ENCODE measurements around the gene DEPDC1. TPM values are rescaled to one million over a fixed set of nuclear protein-coding genes. Genes with fewer than 3 reads are reported as not detected.

The DEPDC1 gene
- total RNA-seq, 4 donors from 2014 or later, result 0.11 TPM; not detected in 3

DNA sequence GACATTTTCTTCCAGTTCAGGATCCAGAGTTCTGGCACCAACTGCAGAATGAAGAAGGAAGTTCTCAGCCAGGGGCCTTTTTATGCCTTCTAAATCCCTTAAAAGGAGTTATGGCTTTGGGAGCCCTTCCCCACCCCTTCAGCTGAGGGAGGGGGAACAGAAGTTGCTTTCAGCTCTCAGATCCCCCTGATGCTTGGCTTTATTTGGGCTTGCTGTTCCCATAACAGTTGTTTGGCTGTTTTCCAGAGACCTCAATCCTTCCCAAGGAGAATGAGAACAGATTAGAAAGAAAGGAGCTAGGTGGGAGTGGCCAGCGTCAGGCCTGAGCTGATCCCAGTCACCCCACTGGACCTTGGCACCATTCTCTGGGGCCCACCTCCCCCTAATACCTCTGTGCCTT, 47.0 kb downstream of the DEPDC1 start, which contains the start of gene RPE65:
TSS of gene RPE65 (minus strand) at position 54 of the 400 bp plus-strand sequence. CDS start at position 5, 49 bp downstream.
- no peak for DNase-seq
- Histone ChIP-seq H3K27ac (no peak within 1 kb of the TSS), H3K27me3 (no peaks in the 10 kb centered on the region), H3K4me1 (no peaks in the 10 kb centered on the region), H3K4me3 (no peak within 1 kb of the TSS), H3K36me3 (no peaks in the 10 kb centered on the region), H3K9me3 (no peaks in the 10 kb centered on the region)
- TF ChIP-seq, protein P1, sequence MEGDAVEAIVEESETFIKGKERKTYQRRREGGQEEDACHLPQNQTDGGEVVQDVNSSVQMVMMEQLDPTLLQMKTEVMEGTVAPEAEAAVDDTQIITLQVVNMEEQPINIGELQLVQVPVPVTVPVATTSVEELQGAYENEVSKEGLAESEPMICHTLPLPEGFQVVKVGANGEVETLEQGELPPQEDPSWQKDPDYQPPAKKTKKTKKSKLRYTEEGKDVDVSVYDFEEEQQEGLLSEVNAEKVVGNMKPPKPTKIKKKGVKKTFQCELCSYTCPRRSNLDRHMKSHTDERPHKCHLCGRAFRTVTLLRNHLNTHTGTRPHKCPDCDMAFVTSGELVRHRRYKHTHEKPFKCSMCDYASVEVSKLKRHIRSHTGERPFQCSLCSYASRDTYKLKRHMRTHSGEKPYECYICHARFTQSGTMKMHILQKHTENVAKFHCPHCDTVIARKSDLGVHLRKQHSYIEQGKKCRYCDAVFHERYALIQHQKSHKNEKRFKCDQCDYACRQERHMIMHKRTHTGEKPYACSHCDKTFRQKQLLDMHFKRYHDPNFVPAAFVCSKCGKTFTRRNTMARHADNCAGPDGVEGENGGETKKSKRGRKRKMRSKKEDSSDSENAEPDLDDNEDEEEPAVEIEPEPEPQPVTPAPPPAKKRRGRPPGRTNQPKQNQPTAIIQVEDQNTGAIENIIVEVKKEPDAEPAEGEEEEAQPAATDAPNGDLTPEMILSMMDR (IDR thresholded peaks at IDR 0.05 in 4 of 5, conservative IDR thresholded peaks at IDR 0.05 in 1 of 5), result no peak
- TF ChIP-seq POLR2A (IDR thresholded peaks at IDR 0.05), result no peak
- intact Hi-C loops (cut with DNase I; ENCODE audit: low total_unique reads) (no loop called here), in situ Hi-C loops (cut with MboI; ENCODE audit: low sequenced_read_pairs in 4 of 4) (loop anchor here in 1 of 4 donors (25.0 kb wide), 1 partner anchor 1287 kb away; no protein-coding TSS in a partner anchor)
- no peak for ATAC-seq

DNA sequence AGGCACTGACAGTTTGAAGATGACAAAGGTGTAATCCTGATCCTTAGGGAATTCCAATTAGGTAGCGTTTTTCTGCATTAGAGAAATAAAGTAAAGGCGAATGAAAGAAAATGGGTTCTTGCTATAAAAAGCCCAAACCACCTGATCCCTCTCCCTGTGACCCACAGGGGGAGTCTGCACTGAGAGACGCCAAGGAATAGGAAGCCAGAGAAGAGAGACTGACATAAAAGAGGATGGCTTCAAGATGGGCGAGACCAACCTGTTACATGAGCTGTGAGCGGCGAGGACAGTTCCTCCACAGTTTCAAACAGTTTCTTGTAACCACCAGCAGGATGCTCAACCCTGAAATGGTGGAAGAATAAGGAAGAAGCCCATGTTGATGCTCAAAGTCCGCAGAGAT, 48.5 kb downstream of the DEPDC1 start:
- Histone ChIP-seq H3K27me3 (no peaks in the 10 kb centered on the region), H3K36me3 (no peaks in the 10 kb centered on the region), H3K9me3 (no peaks in the 10 kb centered on the region), H3K4me3 (no peak overlapping the region), H3K27ac (no peak overlapping the region), H3K4me1 (no peaks in the 10 kb centered on the region)
- intact Hi-C loops (cut with DNase I; ENCODE audit: low total_unique reads) (no loop called here), in situ Hi-C loops (cut with MboI; ENCODE audit: low sequenced_read_pairs in 4 of 4) (no loop called here)
- ATAC-seq (no peak), DNase-seq (no peak)
- TF ChIP-seq, protein P1 (IDR thresholded peaks at IDR 0.05 in 4 of 5, conservative IDR thresholded peaks at IDR 0.05 in 1 of 5), result no peak
- no peak for TF ChIP-seq POLR2A (IDR thresholded peaks at IDR 0.05)

DNA sequence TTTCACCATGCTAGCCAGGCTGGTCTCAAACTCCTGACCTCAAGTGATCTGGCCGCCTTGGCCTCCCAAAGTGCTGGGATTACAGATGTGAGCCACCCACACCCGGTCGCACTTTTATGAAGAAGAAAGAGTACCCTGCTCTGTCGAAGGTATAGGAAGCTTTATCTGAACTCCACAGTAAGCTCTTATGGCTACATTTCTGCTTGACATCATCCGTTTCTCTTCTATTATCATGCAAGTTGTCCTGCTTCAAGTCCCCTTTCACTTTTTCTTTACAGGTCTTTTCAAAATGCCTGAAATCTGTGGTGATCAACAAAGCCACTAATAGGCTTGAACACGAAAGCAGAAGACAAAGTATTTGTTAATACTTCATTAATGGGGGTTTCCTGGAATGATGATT, 51.2 kb downstream of the DEPDC1 start:
- no peak for TF ChIP-seq POLR2A (IDR thresholded peaks at IDR 0.05)
- DNase-seq (no peak), ATAC-seq (no peak)
- Histone ChIP-seq H3K4me3 (no peak overlapping the region), H3K27ac (no peak overlapping the region), H3K36me3 (no peaks in the 10 kb centered on the region), H3K4me1 (no peaks in the 10 kb centered on the region), H3K27me3 (no peaks in the 10 kb centered on the region), H3K9me3 (no peaks in the 10 kb centered on the region)
- in situ Hi-C loops (cut with MboI; ENCODE audit: low sequenced_read_pairs in 4 of 4), result no loop called here
- intact Hi-C loops (cut with DNase I; ENCODE audit: low total_unique reads), result no loop called here

DNA sequence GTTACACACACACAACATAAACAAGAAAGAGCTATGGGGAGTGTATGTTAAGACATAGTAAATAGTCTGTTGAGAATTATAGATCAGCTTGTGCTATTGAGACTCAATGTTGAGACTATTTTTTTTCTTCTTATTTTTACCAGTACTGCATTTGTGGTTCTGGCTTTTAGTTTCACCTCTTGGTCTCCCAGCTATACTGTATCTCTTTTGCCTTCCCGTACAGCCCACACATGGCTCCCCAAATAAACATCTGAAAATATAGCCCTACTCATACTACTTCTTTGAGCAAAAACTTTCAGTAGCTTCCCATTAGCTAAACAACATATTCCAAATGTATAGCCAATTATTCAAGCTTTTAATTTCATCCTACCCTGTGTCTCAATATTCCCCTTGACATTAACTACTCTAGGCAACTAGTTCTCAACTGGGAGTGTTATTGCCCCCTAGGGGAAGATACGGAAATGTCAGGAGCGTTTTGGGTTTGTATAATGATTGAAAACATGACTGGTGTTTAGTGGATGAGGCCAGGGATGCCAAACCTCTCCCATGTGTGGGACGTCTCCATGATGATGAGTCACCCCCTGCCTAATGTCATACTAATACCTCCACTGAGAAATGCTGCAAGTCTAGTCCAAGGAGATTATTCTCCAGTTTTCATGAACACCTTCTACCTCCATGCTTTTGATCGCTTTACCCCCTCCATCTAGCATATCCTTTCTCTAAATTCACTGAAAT, 53.9 kb downstream of the DEPDC1 start:
- DNase-seq (no peak), ATAC-seq (no peak)
- TF ChIP-seq, protein P1 (IDR thresholded peaks at IDR 0.05 in 4 of 5, conservative IDR thresholded peaks at IDR 0.05 in 1 of 5), result peak in 4 of 5 experiments; percentile 12 to 46 (median 18)
- TF ChIP-seq POLR2A (IDR thresholded peaks at IDR 0.05), result no peak
- in situ Hi-C loops (cut with MboI; ENCODE audit: low sequenced_read_pairs in 4 of 4), result no loop called here
- intact Hi-C loops (cut with DNase I; ENCODE audit: low total_unique reads), result no loop called here
- no peaks in the 10 kb centered on the region for H3K9me3 ChIP-seq
- H3K4me1 ChIP-seq, result no peaks in the 10 kb centered on the region
- no peak overlapping the region for H3K4me3 ChIP-seq
- no peak overlapping the region for H3K27ac ChIP-seq
- no peaks in the 10 kb centered on the region for H3K27me3 ChIP-seq
- H3K36me3 ChIP-seq, result no peaks in the 10 kb centered on the region

DNA sequence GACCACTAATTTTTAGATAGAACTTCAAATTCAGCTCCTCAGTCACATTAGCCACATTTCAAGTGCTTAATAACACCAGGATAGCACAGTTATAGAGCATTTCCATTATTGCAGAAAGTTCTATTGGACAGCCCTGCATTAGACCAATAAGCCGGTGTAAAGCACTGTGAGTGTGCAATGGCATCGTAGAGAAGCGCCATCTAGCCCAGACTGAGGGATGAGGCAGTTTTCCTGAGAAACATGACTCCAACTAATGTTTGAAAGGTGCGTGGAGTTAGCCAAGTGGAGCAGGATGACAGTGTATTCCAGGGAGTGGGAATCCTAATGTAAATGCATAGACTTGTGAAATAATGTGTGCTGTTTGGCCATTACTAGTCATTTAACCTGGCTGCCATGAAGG, 54.9 kb downstream of the DEPDC1 start:
- Histone ChIP-seq H3K27me3 (no peaks in the 10 kb centered on the region), H3K4me1 (no peaks in the 10 kb centered on the region), H3K4me3 (no peak overlapping the region), H3K9me3 (no peaks in the 10 kb centered on the region), H3K27ac (no peak overlapping the region), H3K36me3 (no peaks in the 10 kb centered on the region)
- DNase-seq (no peak), ATAC-seq (no peak)
- no peak for TF ChIP-seq POLR2A (IDR thresholded peaks at IDR 0.05)
- TF ChIP-seq, protein P1 (IDR thresholded peaks at IDR 0.05 in 4 of 5, conservative IDR thresholded peaks at IDR 0.05 in 1 of 5), result no peak
- intact Hi-C loops (cut with DNase I; ENCODE audit: low total_unique reads), result no loop called here
- in situ Hi-C loops (cut with MboI; ENCODE audit: low sequenced_read_pairs in 4 of 4), result no loop called here

Measured in gastrocnemius medialis (tissue), 4 donors.